Esophagus muscularis mucosa (tissue), 4 donors: Measurements from ENCODE around the gene RAB22A. TPM values are rescaled to one million over a fixed set of nuclear protein-coding genes. Genes with fewer than 3 reads are reported as not detected.

Experiments
- DNase-seq: peaks from one replicate; pipeline ENCODE4 v3.0.0-alpha.2; 2017; ENCODE audit errors: extremely low spot score
- H3K27ac ChIP-seq, 4 donors: fragments of 200-600 bp; sonication (generic); replicated peaks in 1 of 4; 1 replicate in 3 of 4; 2 replicates in 1 of 4; pipeline ENCODE4 v1.5.1; 2016 to 2019; ENCODE audit warnings: mild to moderate bottlenecking in 1 of 4
- H3K27me3 ChIP-seq, 4 donors: fragments of 200-600 bp; sonication (generic); one replicate each; pipeline versions ENCODE4 v1.5.1 to v1.6.0; 2016 to 2019
- H3K36me3 ChIP-seq, 4 donors: fragments of 200-600 bp; sonication (generic); one replicate each; pipeline ENCODE4 v1.5.1; 2016 to 2019
- H3K4me1 ChIP-seq, 4 donors: fragments of 200-600 bp; sonication (generic); one replicate each; pipeline ENCODE4 v1.5.1; 2016 to 2019
- H3K4me3 ChIP-seq, 4 donors: fragments of 200-600 bp; sonication (generic); 1 replicate in 2 of 4; 2 replicates in 2 of 4; pipeline ENCODE4 v1.5.1; 2016 to 2019; ENCODE audit warnings: mild to moderate bottlenecking in 4 of 4, moderate library complexity in 1 of 4
- H3K9me3 ChIP-seq, 4 donors: fragments of 200-600 bp; sonication (generic); 1 replicate in 3 of 4; 2 replicates in 1 of 4; pipeline ENCODE4 v1.5.1; 2016 to 2019
- EP300 ChIP-seq: sonication (generic); formaldehyde crosslinking; IDR thresholded peaks from one replicate; pipeline ENCODE4 v1.6.1; 2017; ENCODE audit warnings: antibody characterized with exemption
- POLR2A ChIP-seq: fragments of 450-650 bp; IDR thresholded peaks from one replicate; pipeline ENCODE4 v1.6.1; 2017; ENCODE audit warnings: antibody characterized with exemption, moderate library complexity, mild to moderate bottlenecking, low read depth
- POLR2AphosphoS5 ChIP-seq, 2 donors: sonication (generic); formaldehyde crosslinking; IDR thresholded peaks; one replicate each; pipeline ENCODE4 v1.6.1; 2017; ENCODE audit warnings: antibody characterized with exemption in 2 of 2
- WGBS: methylation state at CpG from one replicate; pipeline ENCODE4 v1.1.5; 2018; 5-methylcytosine and 5-hydroxymethylcytosine counted together
- intact Hi-C: fragments of 100-400 bp; cut with DNase I; formaldehyde crosslinking; loops from one replicate; pipeline ENCODE4 v1.15.1; 2023
- total RNA-seq, 4 donors: library from RNA; depleted of rRNA; stranded (reverse); fragments of >200 nt; gene quantifications; one replicate each; pipeline versions ENCODE4 v1.1.0 to v1.2.1, GENCODE V29; 2016
- TF ChIP-seq, protein P1 (sequence below), 3 experiments: fragments of 200-600 bp in 2 of 3; fragments of 450-650 bp in 1 of 3; sonication (generic) in 2 of 3; IDR thresholded peaks; one replicate each; pipeline ENCODE4 v1.5.1; 2017 to 2019; ENCODE audit warnings: antibody characterized with exemption in 3 of 3, mild to moderate bottlenecking in 2 of 3, moderate library complexity in 1 of 3

Gene RAB22A
- total RNA-seq, 4 donors from 2014 or later: 17.9 to 24.0 (median 20.4) TPM

- Histone ChIP-seq H3K36me3 (no peaks in the 10 kb centered on the region), H3K27ac (no peak overlapping the region), H3K27me3 (no peaks in the 10 kb centered on the region), H3K4me1 (peaks cover 41 to 93% (median 81%) of the 10 kb centered on the region in 4 donors), H3K9me3 (no peaks in the 10 kb centered on the region), H3K4me3 (no peak overlapping the region)
- TF ChIP-seq POLR2AphosphoS5 (IDR thresholded peaks at IDR 0.05) (no peak), EP300 (no peak), POLR2A (no peak)
- TF ChIP-seq, protein P1, sequence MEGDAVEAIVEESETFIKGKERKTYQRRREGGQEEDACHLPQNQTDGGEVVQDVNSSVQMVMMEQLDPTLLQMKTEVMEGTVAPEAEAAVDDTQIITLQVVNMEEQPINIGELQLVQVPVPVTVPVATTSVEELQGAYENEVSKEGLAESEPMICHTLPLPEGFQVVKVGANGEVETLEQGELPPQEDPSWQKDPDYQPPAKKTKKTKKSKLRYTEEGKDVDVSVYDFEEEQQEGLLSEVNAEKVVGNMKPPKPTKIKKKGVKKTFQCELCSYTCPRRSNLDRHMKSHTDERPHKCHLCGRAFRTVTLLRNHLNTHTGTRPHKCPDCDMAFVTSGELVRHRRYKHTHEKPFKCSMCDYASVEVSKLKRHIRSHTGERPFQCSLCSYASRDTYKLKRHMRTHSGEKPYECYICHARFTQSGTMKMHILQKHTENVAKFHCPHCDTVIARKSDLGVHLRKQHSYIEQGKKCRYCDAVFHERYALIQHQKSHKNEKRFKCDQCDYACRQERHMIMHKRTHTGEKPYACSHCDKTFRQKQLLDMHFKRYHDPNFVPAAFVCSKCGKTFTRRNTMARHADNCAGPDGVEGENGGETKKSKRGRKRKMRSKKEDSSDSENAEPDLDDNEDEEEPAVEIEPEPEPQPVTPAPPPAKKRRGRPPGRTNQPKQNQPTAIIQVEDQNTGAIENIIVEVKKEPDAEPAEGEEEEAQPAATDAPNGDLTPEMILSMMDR (IDR thresholded peaks at IDR 0.05): no peak
- no peak for DNase-seq
- intact Hi-C loops: no loop called here
- WGBS: 91% methylated on average over 3 of the region's 3 CpGs
Measured at GRCh38 chr20:58403272-58403671, 93.8 kb downstream of the RAB22A start.

GRCh38 chr20:58405504-58406291 lies 96.2 kb downstream of the RAB22A start:
- 77% methylated on average over 11 of the region's 11 CpGs for WGBS
- Histone ChIP-seq H3K27me3 (no peaks in the 10 kb centered on the region), H3K4me1 (peaks cover 52 to 86% (median 81%) of the 10 kb centered on the region in 4 donors), H3K9me3 (no peaks in the 10 kb centered on the region), H3K4me3 (no peak overlapping the region), H3K36me3 (no peaks in the 10 kb centered on the region), H3K27ac (peak overlapping the region in 1 of 4 donors; percentile 23)
- intact Hi-C loops: no loop called here
- no peak for TF ChIP-seq POLR2AphosphoS5 (IDR thresholded peaks at IDR 0.05)
- DNase-seq: no peak

- H3K27me3 ChIP-seq: no peaks in the 10 kb centered on the region
- H3K27ac ChIP-seq: no peak overlapping the region
- H3K36me3 ChIP-seq: no peaks in the 10 kb centered on the region
- DNase-seq: no peak
- H3K4me1 ChIP-seq: peaks cover 47 to 78% (median 74%) of the 10 kb centered on the region in 4 donors
- no peak overlapping the region for H3K4me3 ChIP-seq
- intact Hi-C loops: no loop called here
- H3K9me3 ChIP-seq: no peaks in the 10 kb centered on the region
- 61% methylated on average over 4 of the region's 4 CpGs for WGBS
- TF ChIP-seq POLR2A: no peak
Measured at GRCh38 chr20:58406422-58407001, 97.0 kb downstream of the RAB22A start.

DNA sequence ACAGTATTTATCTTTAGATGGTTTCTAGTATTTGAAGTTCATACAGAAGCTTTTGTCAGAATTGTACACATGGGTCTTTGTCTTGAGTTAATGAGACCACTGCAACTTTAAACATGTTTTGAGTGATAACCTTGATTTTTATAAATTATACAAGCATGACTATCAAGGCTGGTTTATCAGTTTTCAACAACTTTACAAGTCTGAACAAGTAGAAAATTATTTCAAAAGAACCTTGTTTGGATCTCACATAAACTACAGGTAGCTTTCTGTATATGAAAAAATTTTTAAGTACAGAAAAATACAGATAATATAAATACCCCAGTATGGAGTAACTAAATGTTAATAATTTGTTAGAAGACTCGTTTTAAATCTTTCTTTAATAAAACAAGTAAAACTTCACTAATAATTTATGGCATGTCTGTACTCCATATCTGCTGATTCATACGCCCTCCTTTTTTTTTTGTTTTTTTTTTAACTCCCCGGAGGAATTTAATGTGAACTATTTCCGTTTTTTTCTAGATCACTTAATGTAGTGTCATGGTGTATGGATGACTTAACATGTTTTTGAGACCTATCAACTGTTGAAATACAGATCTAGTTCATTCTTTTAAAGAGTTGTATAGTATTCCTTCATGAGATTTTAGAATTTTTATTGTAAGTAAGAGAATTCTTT lies 97.8 kb downstream of the RAB22A start:
- TF ChIP-seq POLR2AphosphoS5 (IDR thresholded peaks at IDR 0.05) (no peak), EP300 (no peak), POLR2A (no peak)
- TF ChIP-seq, protein P1 (IDR thresholded peaks at IDR 0.05): no peak
- Histone ChIP-seq H3K9me3 (no peaks in the 10 kb centered on the region), H3K4me1 (peaks cover 47 to 72% (median 71%) of the 10 kb centered on the region in 4 donors), H3K4me3 (no peak overlapping the region), H3K27ac (peak overlapping the region in 1 of 4 donors; percentile 6), H3K27me3 (no peaks in the 10 kb centered on the region), H3K36me3 (no peaks in the 10 kb centered on the region)
- WGBS: 39% methylated on average over 4 of the region's 4 CpGs
- no peak for DNase-seq
- intact Hi-C loops: no loop called here

DNA sequence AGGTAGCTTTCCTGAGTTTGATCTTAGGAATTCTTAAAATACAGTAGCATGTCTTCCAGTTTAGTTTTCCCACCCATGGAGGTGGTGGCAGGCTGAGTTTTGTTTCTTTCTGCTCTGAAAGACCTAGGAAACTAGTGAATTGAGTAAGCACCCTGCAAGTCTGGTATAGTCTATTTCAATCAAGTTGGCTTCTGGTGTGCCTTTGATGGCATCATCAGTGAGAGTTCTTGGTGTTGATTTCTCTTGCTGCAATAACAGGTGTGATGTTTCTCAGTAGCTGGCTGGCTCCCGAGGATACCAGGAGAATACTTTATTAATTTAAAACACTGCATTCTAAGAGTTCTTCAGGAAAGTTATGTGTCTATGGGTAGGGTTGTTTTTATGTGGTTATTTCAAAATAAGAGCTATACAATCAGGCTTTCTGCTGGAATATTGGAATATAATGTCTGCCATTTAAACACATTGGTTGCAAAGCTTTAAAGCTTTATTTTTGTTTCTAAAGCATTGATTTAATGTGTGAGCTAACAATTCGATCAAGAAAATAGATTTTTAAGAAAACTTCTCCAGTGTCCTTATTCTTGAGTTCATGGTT lies 98.5 kb downstream of the RAB22A start:
- DNase-seq: no peak
- H3K9me3 ChIP-seq: no peaks in the 10 kb centered on the region
- intact Hi-C loops: no loop called here
- H3K36me3 ChIP-seq: no peaks in the 10 kb centered on the region
- peaks cover 47 to 72% (median 65%) of the 10 kb centered on the region in 4 donors for H3K4me1 ChIP-seq
- TF ChIP-seq POLR2A (no peak), POLR2AphosphoS5 (IDR thresholded peaks at IDR 0.05) (no peak), EP300 (no peak)
- TF ChIP-seq, protein P1 (IDR thresholded peaks at IDR 0.05): no peak
- H3K4me3 ChIP-seq: no peak overlapping the region
- 63% methylated on average over 2 of the region's 2 CpGs for WGBS
- peak overlapping the region in 2 of 4 donors; percentile 6 to 31 for H3K27ac ChIP-seq
- no peaks in the 10 kb centered on the region for H3K27me3 ChIP-seq
